Effector memory CD4-positive, alpha-beta T cell (primary cell): Measurements from ENCODE around the gene RBM22.

Experiments used
- DNase-seq, 3 donors: peaks; one replicate each; pipeline ENCODE4 v3.0.0-alpha.2; 2020
- H3K27ac ChIP-seq: 2 replicates; pipeline ENCODE4 v1.7.0; 2013; ENCODE audit warnings: mild to moderate bottlenecking, low read length, moderate library complexity; ENCODE audit not compliant: insufficient read depth, poor library complexity, severe bottlenecking
- H3K27me3 ChIP-seq: replicated peaks from 2 replicates; pipeline ENCODE4 v1.7.0; 2013; ENCODE audit warnings: mild to moderate bottlenecking, low read length; ENCODE audit not compliant: insufficient read depth, control insufficient read depth, poor library complexity, severe bottlenecking
- H3K36me3 ChIP-seq: 2 replicates; pipeline ENCODE4 v1.7.0; 2013; ENCODE audit warnings: mild to moderate bottlenecking, low read length, moderate library complexity; ENCODE audit not compliant: control insufficient read depth, insufficient read depth
- H3K4me1 ChIP-seq: 2 replicates; pipeline ENCODE4 v1.7.0; 2013; ENCODE audit warnings: low read length, mild to moderate bottlenecking; ENCODE audit not compliant: control insufficient read depth, insufficient read depth, poor library complexity, severe bottlenecking
- H3K4me3 ChIP-seq: 2 replicates; pipeline ENCODE4 v1.7.0; 2013; ENCODE audit warnings: low read length, low read depth, mild to moderate bottlenecking; ENCODE audit not compliant: insufficient read depth, poor library complexity, severe bottlenecking
- H3K9me3 ChIP-seq: 2 replicates; pipeline ENCODE4 v1.7.0; 2013; ENCODE audit warnings: mild to moderate bottlenecking, low read length, moderate library complexity; ENCODE audit not compliant: control insufficient read depth

Gene RBM22

DNA sequence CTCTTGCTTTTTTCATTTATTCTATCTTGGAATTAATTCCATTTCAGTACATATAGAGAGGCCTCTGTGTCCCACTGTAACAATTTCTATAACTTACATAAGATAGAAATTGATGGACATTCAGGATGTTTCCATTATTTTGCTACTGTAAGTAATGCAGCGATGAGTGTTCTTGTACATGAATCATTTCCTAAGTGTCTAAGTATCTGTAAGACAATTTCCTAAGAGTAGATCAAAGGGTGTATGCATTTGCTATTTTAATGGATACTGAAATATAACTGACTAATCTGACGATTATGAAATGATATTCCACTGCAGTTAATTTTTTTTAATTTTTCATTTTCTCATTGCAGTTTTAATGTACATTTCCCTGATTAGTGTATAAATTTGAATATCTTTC lies 23.0 kb upstream of the RBM22 start:
- no peaks in the 10 kb centered on the region for H3K27me3 ChIP-seq
- no peaks in the 10 kb centered on the region for H3K9me3 ChIP-seq
- no peak overlapping the region for H3K4me3 ChIP-seq
- no peak for DNase-seq
- no peaks in the 10 kb centered on the region for H3K4me1 ChIP-seq
- H3K27ac ChIP-seq: no peak overlapping the region
- H3K36me3 ChIP-seq: peaks cover 83% of the 10 kb centered on the region

- no peaks in the 10 kb centered on the region for H3K27me3 ChIP-seq
- H3K36me3 ChIP-seq: peaks cover 33% of the 10 kb centered on the region
- no peak for DNase-seq
Observed at GRCh38 chr5:150710165-150710564, 9.3 kb upstream of the RBM22 start.

GRCh38 chr5:150706776-150707390 lies 6.0 kb upstream of the RBM22 start:
- Histone ChIP-seq H3K27me3 (no peaks in the 10 kb centered on the region), H3K27ac (no peak overlapping the region), H3K9me3 (no peaks in the 10 kb centered on the region), H3K4me3 (no peak overlapping the region), H3K36me3 (peaks cover 16% of the 10 kb centered on the region), H3K4me1 (no peaks in the 10 kb centered on the region)
- DNase-seq: no peak

More at GRCh38 chr5:150710165-150710564, 9.3 kb upstream of the RBM22 start:
- no peaks in the 10 kb centered on the region for H3K9me3 ChIP-seq
- no peak overlapping the region for H3K27ac ChIP-seq
- H3K4me1 ChIP-seq: no peaks in the 10 kb centered on the region
- H3K4me3 ChIP-seq: no peak overlapping the region

DNA sequence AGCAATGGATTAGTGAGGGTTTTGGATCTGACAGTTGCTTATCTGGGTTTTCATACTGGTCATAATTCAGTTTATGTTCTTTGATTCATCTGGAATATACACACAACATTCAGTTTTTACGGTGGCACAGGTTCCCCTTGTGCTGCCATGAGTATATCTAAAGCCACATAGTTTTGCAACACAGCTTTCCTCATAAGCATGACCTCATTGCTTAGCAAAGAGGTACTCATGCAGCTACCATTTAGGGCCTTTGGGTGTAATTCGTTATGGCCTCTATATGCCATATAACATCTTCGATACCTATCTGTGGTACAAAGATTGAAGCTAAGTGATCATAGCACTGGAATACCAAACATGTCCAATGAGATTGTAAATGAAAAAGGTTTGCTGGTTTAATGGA lies 2.9 kb upstream of the RBM22 start:
- Histone ChIP-seq H3K9me3 (no peaks in the 10 kb centered on the region), H3K4me1 (peaks cover 6% of the 10 kb centered on the region), H3K27me3 (no peaks in the 10 kb centered on the region), H3K36me3 (peaks cover 1% of the 10 kb centered on the region), H3K4me3 (no peak overlapping the region), H3K27ac (no peak overlapping the region)
- no peak for DNase-seq

GRCh38 chr5:150700246-150700593 lies 642 bp downstream of the RBM22 start:
- DNase-seq: no peak
- Histone ChIP-seq H3K27me3 (no peaks in the 10 kb centered on the region), H3K36me3 (peaks cover 35% of the 10 kb centered on the region), H3K4me1 (peaks cover 6% of the 10 kb centered on the region), H3K9me3 (no peaks in the 10 kb centered on the region), H3K27ac (peak overlapping the region; percentile 96), H3K4me3 (peak overlapping the region; percentile 93)

DNA sequence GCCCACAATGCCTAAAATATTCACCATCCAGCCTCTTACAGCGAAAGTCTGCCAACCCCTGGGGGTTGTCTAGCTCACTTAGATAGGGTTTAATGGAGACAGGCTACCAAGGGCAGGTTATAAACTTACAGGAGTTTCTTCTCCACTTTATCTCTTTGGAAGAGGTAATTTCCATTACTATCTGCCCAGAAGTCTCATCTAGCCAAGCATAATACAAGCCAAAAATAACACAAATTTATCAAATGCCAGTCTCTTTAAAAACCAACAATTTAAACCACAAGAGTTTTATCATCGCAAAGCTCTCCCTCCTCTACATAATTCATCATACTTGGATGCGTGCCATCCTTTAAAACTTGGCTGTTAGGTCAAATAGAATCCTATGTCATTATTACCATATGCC lies 6.2 kb downstream of the RBM22 start:
- Histone ChIP-seq H3K36me3 (peaks cover 83% of the 10 kb centered on the region), H3K4me1 (no peaks in the 10 kb centered on the region), H3K9me3 (no peaks in the 10 kb centered on the region), H3K27me3 (no peaks in the 10 kb centered on the region), H3K27ac (no peak overlapping the region), H3K4me3 (no peak overlapping the region)
- DNase-seq: no peak

DNA sequence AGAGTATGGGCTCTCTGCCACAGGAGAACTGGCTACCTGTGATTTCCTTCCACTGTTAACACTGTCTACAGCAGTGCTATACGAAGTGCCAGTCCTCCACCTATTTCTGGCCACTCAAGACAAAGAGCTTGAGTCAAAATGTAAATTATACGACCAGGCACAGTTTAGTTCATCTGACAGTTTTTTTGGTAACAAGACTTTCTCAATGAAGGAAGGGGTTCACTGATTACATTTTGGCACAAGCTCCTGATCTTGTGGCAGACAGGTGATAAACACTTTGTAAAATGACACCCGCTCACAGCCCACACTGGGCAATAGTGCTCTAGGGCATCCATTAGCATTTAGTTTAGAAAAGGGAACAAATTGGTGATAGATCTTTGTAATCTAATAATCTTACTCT lies 8.6 kb downstream of the RBM22 start:
- Histone ChIP-seq H3K4me3 (no peak overlapping the region), H3K4me1 (no peaks in the 10 kb centered on the region), H3K9me3 (no peaks in the 10 kb centered on the region), H3K27ac (no peak overlapping the region), H3K36me3 (peaks cover 73% of the 10 kb centered on the region), H3K27me3 (no peaks in the 10 kb centered on the region)
- DNase-seq: no peak

- Histone ChIP-seq H3K27ac (no peak overlapping the region), H3K4me1 (no peaks in the 10 kb centered on the region), H3K27me3 (no peaks in the 10 kb centered on the region), H3K9me3 (no peaks in the 10 kb centered on the region), H3K4me3 (no peak overlapping the region), H3K36me3 (peaks cover 59% of the 10 kb centered on the region)
- no peak for DNase-seq
Observed at GRCh38 chr5:150690760-150691159, 10.1 kb downstream of the RBM22 start.

- Histone ChIP-seq H3K36me3 (peaks cover 43% of the 10 kb centered on the region), H3K9me3 (no peaks in the 10 kb centered on the region), H3K4me3 (no peak overlapping the region), H3K27ac (no peak overlapping the region), H3K27me3 (no peaks in the 10 kb centered on the region), H3K4me1 (no peaks in the 10 kb centered on the region)
- DNase-seq: no peak
Observed at GRCh38 chr5:150689120-150689519, 11.7 kb downstream of the RBM22 start.

DNA sequence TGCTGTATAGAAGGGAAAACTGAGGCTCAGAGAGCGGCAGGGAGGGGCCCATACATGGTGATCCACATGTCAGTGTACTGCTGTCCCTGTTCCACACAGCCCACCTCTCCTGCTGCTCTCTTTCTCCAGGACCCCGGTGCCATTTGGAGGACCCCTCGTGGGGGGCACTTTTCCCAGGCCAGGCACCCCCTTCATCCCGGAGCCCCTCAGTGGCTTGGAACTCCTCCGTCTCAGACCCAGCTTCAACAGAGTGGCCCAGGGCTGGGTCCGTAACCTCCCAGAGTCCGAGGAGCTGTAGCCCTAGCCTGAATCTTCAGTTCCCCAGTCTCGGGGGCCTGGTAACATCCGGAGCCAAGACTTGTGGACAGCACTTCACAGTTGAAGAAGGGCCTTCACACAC lies 24.3 kb downstream of the RBM22 start:
- H3K36me3 ChIP-seq: no peaks in the 10 kb centered on the region
- no peaks in the 10 kb centered on the region for H3K9me3 ChIP-seq
- peaks cover 8% of the 10 kb centered on the region for H3K27me3 ChIP-seq
- no peak overlapping the region for H3K27ac ChIP-seq
- H3K4me1 ChIP-seq: peaks cover 6% of the 10 kb centered on the region
- H3K4me3 ChIP-seq: no peak overlapping the region
- DNase-seq: no peak
